Measurements from ENCODE around the gene DDX49.

The DDX49 gene

GRCh38 chr19:18876865-18877264 is 42.6 kb upstream of the DDX49 start:
- no peak for DNase-seq (ENCODE audit: low read depth)
- TF ChIP-seq, protein P1, sequence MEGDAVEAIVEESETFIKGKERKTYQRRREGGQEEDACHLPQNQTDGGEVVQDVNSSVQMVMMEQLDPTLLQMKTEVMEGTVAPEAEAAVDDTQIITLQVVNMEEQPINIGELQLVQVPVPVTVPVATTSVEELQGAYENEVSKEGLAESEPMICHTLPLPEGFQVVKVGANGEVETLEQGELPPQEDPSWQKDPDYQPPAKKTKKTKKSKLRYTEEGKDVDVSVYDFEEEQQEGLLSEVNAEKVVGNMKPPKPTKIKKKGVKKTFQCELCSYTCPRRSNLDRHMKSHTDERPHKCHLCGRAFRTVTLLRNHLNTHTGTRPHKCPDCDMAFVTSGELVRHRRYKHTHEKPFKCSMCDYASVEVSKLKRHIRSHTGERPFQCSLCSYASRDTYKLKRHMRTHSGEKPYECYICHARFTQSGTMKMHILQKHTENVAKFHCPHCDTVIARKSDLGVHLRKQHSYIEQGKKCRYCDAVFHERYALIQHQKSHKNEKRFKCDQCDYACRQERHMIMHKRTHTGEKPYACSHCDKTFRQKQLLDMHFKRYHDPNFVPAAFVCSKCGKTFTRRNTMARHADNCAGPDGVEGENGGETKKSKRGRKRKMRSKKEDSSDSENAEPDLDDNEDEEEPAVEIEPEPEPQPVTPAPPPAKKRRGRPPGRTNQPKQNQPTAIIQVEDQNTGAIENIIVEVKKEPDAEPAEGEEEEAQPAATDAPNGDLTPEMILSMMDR (conservative IDR thresholded peaks at IDR 0.05; ENCODE audit: control insufficient read depth, insufficient read depth, low read depth, low read length), result no peak
- H3K4me3 ChIP-seq (ENCODE audit: control insufficient read depth, low read depth, low read length), result no peak overlapping the region

GRCh38 chr19:18878058-18878797 is 41.3 kb upstream of the DDX49 start:
- TF ChIP-seq, protein P1 (conservative IDR thresholded peaks at IDR 0.05; ENCODE audit: control insufficient read depth, insufficient read depth, low read depth, low read length), result no peak
- DNase-seq (ENCODE audit: low read depth), result no peak
- H3K4me3 ChIP-seq (ENCODE audit: control insufficient read depth, low read depth, low read length), result no peak overlapping the region

DNA sequence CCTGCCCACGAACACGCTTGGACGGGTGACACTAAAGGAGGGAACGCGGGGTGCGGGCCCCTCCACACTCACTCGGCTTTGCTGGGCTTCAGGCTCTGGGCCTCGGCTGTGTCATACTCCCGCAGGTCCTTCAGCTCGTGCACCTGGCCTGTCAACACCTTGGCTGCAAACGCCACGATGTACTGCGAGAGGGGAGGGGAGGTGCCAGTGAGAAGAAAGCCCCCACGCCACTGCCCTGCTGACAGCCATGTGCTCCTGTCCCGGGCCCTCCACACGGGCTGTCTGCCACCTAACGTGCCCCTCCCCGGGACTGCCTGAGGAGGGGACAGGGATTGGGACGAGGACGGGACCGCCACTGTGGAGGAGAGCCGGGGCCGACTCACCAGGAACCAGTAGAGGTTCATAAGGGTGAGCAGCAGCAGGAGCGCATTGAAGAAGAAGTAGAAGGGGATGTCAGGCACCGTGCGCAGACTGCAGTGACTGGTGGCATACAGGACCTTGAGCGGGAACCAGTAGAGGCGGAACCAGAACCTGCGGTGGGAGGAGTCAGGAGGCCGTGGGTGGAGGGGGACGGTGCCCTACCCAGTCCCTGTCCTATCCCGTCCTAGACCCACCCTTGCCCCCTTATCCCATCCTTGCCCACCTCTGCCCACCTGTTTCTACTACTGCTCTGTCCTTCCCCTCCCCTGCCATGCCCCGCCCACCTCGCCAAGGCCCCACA is 40.5 kb upstream of the DDX49 start:
- DNase-seq (ENCODE audit: low read depth), result no peak
- TF ChIP-seq, protein P1 (conservative IDR thresholded peaks at IDR 0.05; ENCODE audit: control insufficient read depth, insufficient read depth, low read depth, low read length), result no peak
- H3K4me3 ChIP-seq (ENCODE audit: control insufficient read depth, low read depth, low read length), result no peak overlapping the region

GRCh38 chr19:18879579-18880373 is 39.7 kb upstream of the DDX49 start:
- H3K4me3 ChIP-seq (ENCODE audit: control insufficient read depth, low read depth, low read length), result no peak overlapping the region
- DNase-seq (ENCODE audit: low read depth), result peak; percentile 21
- TF ChIP-seq, protein P1 (conservative IDR thresholded peaks at IDR 0.05; ENCODE audit: control insufficient read depth, insufficient read depth, low read depth, low read length), result no peak

- TF ChIP-seq, protein P1 (conservative IDR thresholded peaks at IDR 0.05; ENCODE audit: control insufficient read depth, insufficient read depth, low read depth, low read length), result no peak
- H3K4me3 ChIP-seq (ENCODE audit: control insufficient read depth, low read depth, low read length), result no peak overlapping the region
Measured at GRCh38 chr19:18881491-18881890, 38.0 kb upstream of the DDX49 start.

GRCh38 chr19:18883526-18884304 is 35.8 kb upstream of the DDX49 start:
- no peak for DNase-seq (ENCODE audit: low read depth)
- TF ChIP-seq, protein P1 (conservative IDR thresholded peaks at IDR 0.05; ENCODE audit: control insufficient read depth, insufficient read depth, low read depth, low read length), result no peak
- no peak overlapping the region for H3K4me3 ChIP-seq (ENCODE audit: control insufficient read depth, low read depth, low read length)

More at GRCh38 chr19:18881491-18881890, 38.0 kb upstream of the DDX49 start:
- no peak for DNase-seq (ENCODE audit: low read depth)
